Measurements from ENCODE around the gene SMAD6. TPM values are rescaled to one million over a fixed set of nuclear protein-coding genes. Genes with fewer than 3 reads are reported as not detected.
A peak's percentile ranks its signal among the peaks of the same experiment; 100 is the strongest.

Gene SMAD6
- total and polyA plus RNA-seq, 9 of the 15 experiments (the other 6 are each of a cell fraction or from before 2014, with no cell fraction given): 0.10 to 15.5 (median 3.7) TPM

GRCh38 chr15:66765478-66766281 lies 63.6 kb downstream of the SMAD6 start (continued):
- TF ChIP-seq, protein P1, sequence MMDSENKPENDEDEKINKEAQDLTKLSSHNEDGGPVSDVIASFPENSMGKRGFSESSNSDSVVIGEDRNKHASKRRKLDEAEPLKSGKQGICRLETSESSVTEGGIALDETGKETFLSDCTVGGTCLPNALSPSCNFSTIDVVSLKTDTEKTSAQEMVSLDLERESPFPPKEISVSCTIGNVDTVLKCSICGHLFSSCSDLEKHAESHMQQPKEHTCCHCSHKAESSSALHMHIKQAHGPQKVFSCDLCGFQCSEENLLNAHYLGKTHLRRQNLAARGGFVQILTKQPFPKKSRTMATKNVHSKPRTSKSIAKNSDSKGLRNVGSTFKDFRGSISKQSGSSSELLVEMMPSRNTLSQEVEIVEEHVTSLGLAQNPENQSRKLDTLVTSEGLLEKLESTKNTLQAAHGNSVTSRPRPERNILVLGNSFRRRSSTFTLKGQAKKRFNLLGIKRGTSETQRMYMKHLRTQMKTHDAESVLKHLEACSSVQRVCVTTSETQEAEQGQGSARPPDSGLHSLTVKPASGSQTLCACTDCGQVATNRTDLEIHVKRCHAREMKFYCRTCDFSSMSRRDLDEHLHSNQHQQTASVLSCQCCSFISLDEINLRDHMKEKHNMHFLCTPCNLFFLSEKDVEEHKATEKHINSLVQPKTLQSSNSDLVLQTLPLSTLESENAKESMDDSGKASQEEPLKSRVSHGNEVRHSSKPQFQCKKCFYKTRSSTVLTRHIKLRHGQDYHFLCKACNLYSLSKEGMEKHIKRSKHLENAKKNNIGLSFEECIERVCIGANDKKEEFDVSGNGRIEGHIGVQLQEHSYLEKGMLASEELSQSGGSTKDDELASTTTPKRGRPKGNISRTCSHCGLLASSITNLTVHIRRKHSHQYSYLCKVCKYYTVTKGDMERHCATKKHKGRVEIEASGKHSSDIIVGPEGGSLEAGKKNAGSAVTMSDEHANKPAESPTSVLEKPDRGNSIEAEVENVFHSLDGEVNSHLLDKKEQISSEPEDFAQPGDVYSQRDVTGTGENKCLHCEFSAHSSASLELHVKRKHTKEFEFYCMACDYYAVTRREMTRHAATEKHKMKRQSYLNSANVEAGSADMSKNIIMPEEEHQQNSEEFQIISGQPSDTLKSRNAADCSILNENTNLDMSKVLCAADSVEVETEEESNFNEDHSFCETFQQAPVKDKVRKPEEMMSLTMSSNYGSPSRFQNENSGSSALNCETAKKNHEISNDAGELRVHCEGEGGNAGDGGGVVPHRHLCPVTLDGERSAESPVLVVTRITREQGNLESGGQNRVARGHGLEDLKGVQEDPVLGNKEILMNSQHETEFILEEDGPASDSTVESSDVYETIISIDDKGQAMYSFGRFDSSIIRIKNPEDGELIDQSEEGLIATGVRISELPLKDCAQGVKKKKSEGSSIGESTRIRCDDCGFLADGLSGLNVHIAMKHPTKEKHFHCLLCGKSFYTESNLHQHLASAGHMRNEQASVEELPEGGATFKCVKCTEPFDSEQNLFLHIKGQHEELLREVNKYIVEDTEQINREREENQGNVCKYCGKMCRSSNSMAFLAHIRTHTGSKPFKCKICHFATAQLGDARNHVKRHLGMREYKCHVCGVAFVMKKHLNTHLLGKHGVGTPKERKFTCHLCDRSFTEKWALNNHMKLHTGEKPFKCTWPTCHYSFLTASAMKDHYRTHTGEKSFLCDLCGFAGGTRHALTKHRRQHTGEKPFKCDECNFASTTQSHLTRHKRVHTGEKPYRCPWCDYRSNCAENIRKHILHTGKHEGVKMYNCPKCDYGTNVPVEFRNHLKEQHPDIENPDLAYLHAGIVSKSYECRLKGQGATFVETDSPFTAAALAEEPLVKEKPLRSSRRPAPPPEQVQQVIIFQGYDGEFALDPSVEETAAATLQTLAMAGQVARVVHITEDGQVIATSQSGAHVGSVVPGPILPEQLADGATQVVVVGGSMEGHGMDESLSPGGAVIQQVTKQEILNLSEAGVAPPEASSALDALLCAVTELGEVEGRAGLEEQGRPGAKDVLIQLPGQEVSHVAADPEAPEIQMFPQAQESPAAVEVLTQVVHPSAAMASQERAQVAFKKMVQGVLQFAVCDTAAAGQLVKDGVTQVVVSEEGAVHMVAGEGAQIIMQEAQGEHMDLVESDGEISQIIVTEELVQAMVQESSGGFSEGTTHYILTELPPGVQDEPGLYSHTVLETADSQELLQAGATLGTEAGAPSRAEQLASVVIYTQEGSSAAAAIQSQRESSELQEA (IDR thresholded peaks at IDR 0.05; ENCODE audit: low read depth): no peak
- TF ChIP-seq, protein P2, sequence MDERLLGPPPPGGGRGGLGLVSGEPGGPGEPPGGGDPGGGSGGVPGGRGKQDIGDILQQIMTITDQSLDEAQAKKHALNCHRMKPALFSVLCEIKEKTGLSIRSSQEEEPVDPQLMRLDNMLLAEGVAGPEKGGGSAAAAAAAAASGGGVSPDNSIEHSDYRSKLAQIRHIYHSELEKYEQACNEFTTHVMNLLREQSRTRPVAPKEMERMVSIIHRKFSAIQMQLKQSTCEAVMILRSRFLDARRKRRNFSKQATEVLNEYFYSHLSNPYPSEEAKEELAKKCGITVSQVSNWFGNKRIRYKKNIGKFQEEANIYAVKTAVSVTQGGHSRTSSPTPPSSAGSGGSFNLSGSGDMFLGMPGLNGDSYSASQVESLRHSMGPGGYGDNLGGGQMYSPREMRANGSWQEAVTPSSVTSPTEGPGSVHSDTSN (CRISPR knock-in tag; IDR thresholded peaks at IDR 0.05; ENCODE audit: low read depth): no peak
- TF ChIP-seq, protein P2 (tag; conservative IDR thresholded peaks at IDR 0.05; ENCODE audit: low read depth): peak; percentile 47; the same call in 1 of the 2 replicates
- TF ChIP-seq TEAD1 (CRISPR knock-in tag; IDR thresholded peaks at IDR 0.05): peak; percentile 38 to 92; a peak in 3 of 4 replicates
- no peak for TF ChIP-seq ZNF57 (CRISPR knock-in tag; IDR thresholded peaks at IDR 0.05)
- TF ChIP-seq MAFG (tag; conservative IDR thresholded peaks at IDR 0.05): no peak
- TF ChIP-seq MEIS2 (IDR thresholded peaks at IDR 0.05; ENCODE audit: partially characterized antibody): peak; percentile 79
- no peak for TF ChIP-seq TBL1XR1 (IDR thresholded peaks at IDR 0.05; ENCODE audit: low read length in 2 of 2)
- no peak for TF ChIP-seq ZNF699 (CRISPR knock-in tag; IDR thresholded peaks at IDR 0.05; ENCODE audit: insufficient replicate concordance)
- peak; percentile 65; the same call in 1 of the 2 replicates for TF ChIP-seq SOX6 (IDR thresholded peaks at IDR 0.05)
- TF ChIP-seq ZBED1 (IDR thresholded peaks at IDR 0.05): no peak
- TF ChIP-seq, protein P3, sequence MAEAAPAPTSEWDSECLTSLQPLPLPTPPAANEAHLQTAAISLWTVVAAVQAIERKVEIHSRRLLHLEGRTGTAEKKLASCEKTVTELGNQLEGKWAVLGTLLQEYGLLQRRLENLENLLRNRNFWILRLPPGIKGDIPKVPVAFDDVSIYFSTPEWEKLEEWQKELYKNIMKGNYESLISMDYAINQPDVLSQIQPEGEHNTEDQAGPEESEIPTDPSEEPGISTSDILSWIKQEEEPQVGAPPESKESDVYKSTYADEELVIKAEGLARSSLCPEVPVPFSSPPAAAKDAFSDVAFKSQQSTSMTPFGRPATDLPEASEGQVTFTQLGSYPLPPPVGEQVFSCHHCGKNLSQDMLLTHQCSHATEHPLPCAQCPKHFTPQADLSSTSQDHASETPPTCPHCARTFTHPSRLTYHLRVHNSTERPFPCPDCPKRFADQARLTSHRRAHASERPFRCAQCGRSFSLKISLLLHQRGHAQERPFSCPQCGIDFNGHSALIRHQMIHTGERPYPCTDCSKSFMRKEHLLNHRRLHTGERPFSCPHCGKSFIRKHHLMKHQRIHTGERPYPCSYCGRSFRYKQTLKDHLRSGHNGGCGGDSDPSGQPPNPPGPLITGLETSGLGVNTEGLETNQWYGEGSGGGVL (CRISPR knock-in tag; IDR thresholded peaks at IDR 0.05): no peak

Data from K562 (cell line).